K562 (cell line): ENCODE results near the gene SLC35D3. TPM values are rescaled to one million over a fixed set of nuclear protein-coding genes. Genes with fewer than 3 reads are reported as not detected.

Source experiments
- ATAC-seq: fragments of 200-7000 bp; cut with Tn5 transposase; 3 replicates; pipeline ENCODE4 v1.9.1; 2020; ENCODE audit warnings: moderate library complexity
- BruUV-seq: library from RNA; stranded (reverse); fragments of 400-500 nt; replicated peaks from 2 replicates; lab custom pipeline; 2021; lab: Mats Ljungman, UMichigan
- CTCF ChIA-PET: fragments of 300-600 bp; formaldehyde crosslinking; extraction: SDS; loops from one replicate; lab custom pipeline; 2021; ENCODE audit warnings: low intra/inter-chr PET ratio; lab: Yijun Ruan, JAX
- POLR2A ChIA-PET: fragments of 300-600, 350-650 bp; sonication (Branson Sonifier 250); formaldehyde crosslinking; extraction: SDS; loops from one replicate; lab custom pipeline; 2021; ENCODE audit warnings: antibody characterized with exemption, inconsistent platforms; lab: Yijun Ruan, JAX
- DNase-seq, 4 experiments: peaks; one replicate each; pipeline versions ENCODE4 v3.0.0 to v3.0.0-alpha.2; 2011 to 2018; ENCODE audit warnings: low spot score in 3 of 4, mixed read lengths in 3 of 4; ENCODE audit errors: extremely low read depth in 1 of 4
- FAIRE-seq: peaks from 2 replicates; lab custom pipeline; 2011; peaks lifted over from hg19 to GRCh38; lab: Jason Lieb, UNC
- H2AFZ ChIP-seq: 2 replicates; pipeline ENCODE4 v1.6.0; 2011; ENCODE audit warnings: low read depth, low read length, control low read depth, inconsistent platforms
- H3K27ac ChIP-seq: fragments of 200-600 bp; 3 replicates; pipeline ENCODE4 v1.8.0; 2011; ENCODE audit warnings: low read depth, mild to moderate bottlenecking, control low read depth, inconsistent platforms, low read length, moderate library complexity, mixed read lengths; ENCODE audit errors: extremely low read depth
- H3K27me3 ChIP-seq, 2 experiments: fragments of 300-600 bp in 1 of 2; 2 replicates in 1 of 2; 3 replicates in 1 of 2; pipeline versions ENCODE4 v1.6.0 to v1.8.0; 2011; ENCODE audit warnings: inconsistent platforms in 2 of 2, low read length in 2 of 2, mild to moderate bottlenecking in 1 of 2, mixed read lengths in 1 of 2, moderate library complexity in 1 of 2; ENCODE audit not compliant: control insufficient read depth in 2 of 2, insufficient read depth in 2 of 2
- H3K36me3 ChIP-seq: fragments of 300-600 bp; 3 replicates; pipeline ENCODE4 v1.8.0; 2011; ENCODE audit warnings: mild to moderate bottlenecking, low read length, inconsistent platforms; ENCODE audit not compliant: control insufficient read depth, insufficient read depth
- H3K4me1 ChIP-seq, 2 experiments: fragments of 200-600 bp in 1 of 2; replicated peaks in 1 of 2; 2 replicates in 1 of 2; 3 replicates in 1 of 2; pipeline versions ENCODE4 v1.5.1 to v1.8.0; 2011; ENCODE audit warnings: inconsistent platforms in 2 of 2, low read length in 2 of 2, mild to moderate bottlenecking in 1 of 2, mixed read lengths in 1 of 2, moderate library complexity in 1 of 2; ENCODE audit not compliant: control insufficient read depth in 2 of 2, insufficient read depth in 2 of 2
- H3K4me2 ChIP-seq: 2 replicates; pipeline ENCODE4 v1.6.1; 2011; ENCODE audit warnings: low read length, control low read depth, inconsistent platforms, mixed read lengths; ENCODE audit not compliant: insufficient read depth
- H3K4me3 ChIP-seq: fragments of 200-600 bp; sonication (generic), shearing (Covaris generic); 2 replicates; pipeline ENCODE4 v1.5.1; 2016; ENCODE audit warnings: control low read depth, inconsistent platforms
- H3K79me2 ChIP-seq: fragments of 200-600 bp; 3 replicates; pipeline ENCODE4 v1.8.0; 2011; ENCODE audit warnings: low read length, inconsistent platforms; ENCODE audit not compliant: control insufficient read depth, insufficient read depth
- H3K9ac ChIP-seq, 2 experiments: 2 replicates each; pipeline versions ENCODE4 v1.6.0 to v1.6.1; 2011; ENCODE audit warnings: low read depth in 2 of 2, low read length in 2 of 2, control low read depth in 1 of 2, inconsistent platforms in 1 of 2, mild to moderate bottlenecking in 1 of 2, mixed read lengths in 1 of 2; ENCODE audit not compliant: insufficient read depth in 1 of 2
- H3K9me1 ChIP-seq: one replicate; pipeline ENCODE4 v1.6.0; 2011; ENCODE audit warnings: inconsistent platforms, mild to moderate bottlenecking, low read length, moderate library complexity; ENCODE audit not compliant: control insufficient read depth, insufficient read depth
- H3K9me3 ChIP-seq: replicated peaks from 2 replicates; pipeline ENCODE4 v1.5.1; 2011; ENCODE audit warnings: low read depth, low read length, inconsistent platforms; ENCODE audit not compliant: control insufficient read depth, insufficient read depth
- H4K20me1 ChIP-seq: replicated peaks from 2 replicates; pipeline ENCODE4 v1.6.1; 2011; ENCODE audit warnings: low read length, inconsistent platforms, mixed read lengths; ENCODE audit not compliant: control insufficient read depth, insufficient read depth
- CBX3 ChIP-seq, 2 experiments: IDR thresholded peaks; 1 replicate in 1 of 2; 2 replicates in 1 of 2; pipeline ENCODE4 v1.6.1; 2012; ENCODE audit warnings: inconsistent platforms in 2 of 2, low read length in 2 of 2, borderline replicate concordance in 1 of 2, control low read depth in 1 of 2
- CBX5 ChIP-seq: IDR thresholded peaks from 2 replicates; pipeline ENCODE4 v1.6.1; 2014; ENCODE audit warnings: low read depth, borderline replicate concordance
- COPS2 ChIP-seq: fragments of 450-650 bp; conservative IDR thresholded peaks from 2 replicates; pipeline ENCODE4 v1.6.1; 2016; ENCODE audit warnings: mild to moderate bottlenecking, moderate library complexity
- FOSL1 ChIP-seq: fragments of 200-800 bp; sonication (Bioruptor generic); conservative IDR thresholded peaks from 2 replicates; pipeline ENCODE4 v1.6.1; 2016; ENCODE audit warnings: missing genetic modification characterization, missing compliant biosample characterization
- TRIM28 ChIP-seq: fragments of 450-650 bp; IDR thresholded peaks from 2 replicates; pipeline ENCODE4 v1.6.1; 2017
- ZNF280A ChIP-seq: fragments of 450-650 bp; IDR thresholded peaks from 2 replicates; pipeline ENCODE4 v1.6.1; 2018; ENCODE audit warnings: mild to moderate bottlenecking, low read depth; ENCODE audit not compliant: partially characterized antibody
- ZNF324 ChIP-seq: fragments of 250-450 bp; sonication (Bioruptor Pico); IDR thresholded peaks from 2 replicates; pipeline ENCODE4 v1.4.0; 2020; ENCODE audit warnings: mild to moderate bottlenecking
- WGBS: fragments of 100-300 bp; shearing (Covaris generic); methylation state at CpG from one replicate; pipeline ENCODE4 v1.1.6; 2016; ENCODE audit warnings: low coverage, mixed read lengths; ENCODE audit not compliant: insufficient coverage; ENCODE audit errors: missing lambda C conversion rate; 5-methylcytosine and 5-hydroxymethylcytosine counted together
- in situ Hi-C: fragments of 300-500 bp; cut with MboI; formaldehyde crosslinking; loops from 4 replicates; pipeline ENCODE4 v1.15.0; 2018; ENCODE audit warnings: inconsistent platforms, mixed read lengths
- intact Hi-C: fragments of 100-400 bp; cut with micrococcal nuclease; formaldehyde crosslinking; loops from 2 replicates; pipeline ENCODE4 v1.14.2; 2022
- polyA plus RNA-seq, 8 experiments: library from polyadenylated mRNA; depleted of rRNA in 4 of 8; stranded (reverse) in 5 of 8; unstranded in 3 of 8; fragments of >200 nt; fragmentation: Nextera tagmentation in 2 of 8; fragmentation: Illumina TruSeq in 1 of 8; extraction: Ambion mirVana in 2 of 8; extraction: Trizol in 1 of 8; gene quantifications; 2 replicates each; pipeline versions ENCODE4 v1.2.1 to v1.2.3, GENCODE V29; 2011 to 2014; ENCODE audit warnings: inconsistent platforms in 1 of 8, missing spikeins in 1 of 8
- total RNA-seq, 7 experiments: library from RNA; depleted of rRNA in 6 of 7; stranded (reverse); fragments of >200 nt in 6 of 7; fragmentation: Illumina TruSeq in 2 of 7; extraction: Trizol in 2 of 7; gene quantifications; 2 replicates each; pipeline versions ENCODE4 v1.2.1 to v1.2.3, GENCODE V29; 2011 to 2021; ENCODE audit warnings: low replicate concordance in 1 of 7

SLC35D3 gene
- total and polyA plus RNA-seq, 9 of the 15 experiments (the other 6 are each of a cell fraction or from before 2014, with no cell fraction given): not detected

GRCh38 chr6:136873748-136874147 lies 48.4 kb upstream of the SLC35D3 start:
- H4K20me1 ChIP-seq: no peaks in the 10 kb centered on the region
- H3K79me2 ChIP-seq: no peaks in the 10 kb centered on the region
- peak in 1 of 4 experiments; percentile 48 for DNase-seq
- H3K4me3 ChIP-seq: no peak overlapping the region
- no peak overlapping the region for H3K27ac ChIP-seq
- CTCF ChIA-PET: no interaction called here
- BruUV-seq: no TSS peak
- no peak overlapping the region for H2AFZ ChIP-seq
- H3K27me3 ChIP-seq: no peaks in the 10 kb centered on the region
- no peak overlapping the region for H3K4me2 ChIP-seq
- no peak for FAIRE-seq
- WGBS: 18% methylated on average over 3 of the region's 3 CpGs
- intact Hi-C loops: no loop called here
- TF ChIP-seq TRIM28 (peak; percentile 77; the same call in 1 of the 2 replicates), CBX5 (0 out of 2 replicates have a peak, but pooled peaks have one; percentile 29), ZNF280A (peak; percentile 71), FOSL1 (no peak), COPS2 (no peak), CBX3 (IDR thresholded peaks at IDR 0.05; ENCODE audit: borderline replicate concordance in 1 of 2, low read length in 2 of 2) (peak in 1 of 2 experiments; percentile 56; a peak in 1 of 3 replicates), ZNF324 (CRISPR knock-in tag) (peak; percentile 100)
- 0 out of 3 replicates have a peak, but pooled peaks cover 2% of the 10 kb centered on the region for H3K36me3 ChIP-seq
- H3K9me3 ChIP-seq: peaks cover 8% of the 10 kb centered on the region; the same call in 1 of the 2 replicates
- ATAC-seq: no peak
- in situ Hi-C loops: no loop called here
- no peaks in the 10 kb centered on the region for H3K9me1 ChIP-seq
- POLR2A ChIA-PET: no interaction called here
- no peak overlapping the region for H3K9ac ChIP-seq
- no peaks in the 10 kb centered on the region for H3K4me1 ChIP-seq
